ENCODE data around the gene ATP6V0A4.

DNA sequence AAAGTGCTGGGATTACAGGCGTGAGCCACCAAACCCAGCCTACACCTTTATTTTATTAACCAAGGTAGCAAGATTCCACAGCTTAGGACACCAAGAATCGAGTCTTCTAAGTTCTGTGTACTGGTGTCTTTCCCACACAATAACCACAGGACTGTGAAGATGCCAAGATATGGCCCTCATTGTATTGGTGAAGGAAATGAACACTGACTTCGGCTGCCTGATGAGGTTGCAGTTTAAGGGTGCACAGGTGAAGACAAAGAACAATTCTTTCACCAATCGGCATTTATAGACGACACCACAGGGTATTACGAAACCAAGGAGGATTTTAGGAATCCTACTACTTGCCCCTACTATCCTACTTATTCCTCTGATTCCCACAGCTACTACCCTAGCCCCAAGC lies 49.3 kb downstream of the ATP6V0A4 start:
- TF ChIP-seq, protein P1, sequence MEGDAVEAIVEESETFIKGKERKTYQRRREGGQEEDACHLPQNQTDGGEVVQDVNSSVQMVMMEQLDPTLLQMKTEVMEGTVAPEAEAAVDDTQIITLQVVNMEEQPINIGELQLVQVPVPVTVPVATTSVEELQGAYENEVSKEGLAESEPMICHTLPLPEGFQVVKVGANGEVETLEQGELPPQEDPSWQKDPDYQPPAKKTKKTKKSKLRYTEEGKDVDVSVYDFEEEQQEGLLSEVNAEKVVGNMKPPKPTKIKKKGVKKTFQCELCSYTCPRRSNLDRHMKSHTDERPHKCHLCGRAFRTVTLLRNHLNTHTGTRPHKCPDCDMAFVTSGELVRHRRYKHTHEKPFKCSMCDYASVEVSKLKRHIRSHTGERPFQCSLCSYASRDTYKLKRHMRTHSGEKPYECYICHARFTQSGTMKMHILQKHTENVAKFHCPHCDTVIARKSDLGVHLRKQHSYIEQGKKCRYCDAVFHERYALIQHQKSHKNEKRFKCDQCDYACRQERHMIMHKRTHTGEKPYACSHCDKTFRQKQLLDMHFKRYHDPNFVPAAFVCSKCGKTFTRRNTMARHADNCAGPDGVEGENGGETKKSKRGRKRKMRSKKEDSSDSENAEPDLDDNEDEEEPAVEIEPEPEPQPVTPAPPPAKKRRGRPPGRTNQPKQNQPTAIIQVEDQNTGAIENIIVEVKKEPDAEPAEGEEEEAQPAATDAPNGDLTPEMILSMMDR (conservative IDR thresholded peaks at IDR 0.05 in 1 of 2, IDR thresholded peaks at IDR 0.05 in 1 of 2; ENCODE audit: low read depth in 1 of 2, low read length in 2 of 2) = no peak
- no peak for TF ChIP-seq EZH2 (IDR thresholded peaks at IDR 0.05; ENCODE audit: low read length, missing control alignments)

Data from fibroblast of lung (primary cell).